HepG2 (cell line): Measurements from ENCODE around the gene VPS25. TPM values are rescaled to one million over a fixed set of nuclear protein-coding genes. Genes with fewer than 3 reads are reported as not detected.
A peak's percentile ranks its signal among the peaks of the same experiment; 100 is the strongest.

Experiments used
- CCDC6 ChIP-seq: sonication (generic); formaldehyde crosslinking; IDR thresholded peaks from 2 replicates; pipeline ENCODE4 v1.8.1; 2022; ENCODE audit warnings: mild to moderate bottlenecking, missing genetic modification reagents, moderate library complexity
- DR1 ChIP-seq: sonication (generic); formaldehyde crosslinking; IDR thresholded peaks from 2 replicates; pipeline ENCODE4 v1.8.0; 2021; ENCODE audit warnings: mild to moderate bottlenecking, missing genetic modification reagents, inconsistent platforms
- FOXP1 ChIP-seq, 2 experiments: fragments of 450-650 bp in 1 of 2; IDR thresholded peaks; 2 replicates each; pipeline ENCODE4 v1.6.1; 2017 to 2018; ENCODE audit warnings: antibody characterized with exemption in 1 of 2
- HCFC1 ChIP-seq: fragments of 150-350 bp; IDR thresholded peaks from 2 replicates; pipeline ENCODE4 v1.6.1; 2014; ENCODE audit warnings: low read depth, low read length
- HMG20A ChIP-seq: IDR thresholded peaks from 2 replicates; pipeline ENCODE4 v1.6.1; 2016; ENCODE audit warnings: borderline replicate concordance
- HOXA5 ChIP-seq: sonication (generic); formaldehyde crosslinking; IDR thresholded peaks from 2 replicates; pipeline ENCODE4 v1.4.0; 2020; ENCODE audit warnings: missing genetic modification reagents
- JUNB ChIP-seq: sonication (generic); formaldehyde crosslinking; IDR thresholded peaks from 2 replicates; pipeline ENCODE4 v1.8.0; 2022; ENCODE audit warnings: missing genetic modification reagents, mild to moderate bottlenecking, borderline replicate concordance
- JUND ChIP-seq: sonication (generic); formaldehyde crosslinking; IDR thresholded peaks from 2 replicates; pipeline ENCODE4 v1.8.0; 2022; ENCODE audit warnings: mild to moderate bottlenecking, missing genetic modification reagents
- MXD4 ChIP-seq: IDR thresholded peaks from 2 replicates; pipeline ENCODE4 v1.6.1; 2016; ENCODE audit warnings: mild to moderate bottlenecking, missing biosample characterization, missing genetic modification reagents
- NCOA1 ChIP-seq: sonication (generic); formaldehyde crosslinking; IDR thresholded peaks from 2 replicates; pipeline ENCODE4 v1.9.0; 2021; ENCODE audit warnings: missing genetic modification reagents
- NONO ChIP-seq, 2 experiments: fragments of 450-650 bp in 1 of 2; sonication (generic) in 1 of 2; formaldehyde crosslinking in 1 of 2; IDR thresholded peaks in 1 of 2; conservative IDR thresholded peaks in 1 of 2; 2 replicates each; pipeline versions ENCODE4 v1.6.1 to v1.8.0; 2017 to 2022; ENCODE audit warnings: mild to moderate bottlenecking in 1 of 2, missing genetic modification reagents in 1 of 2, moderate library complexity in 1 of 2
- PHB2 ChIP-seq: fragments of 450-650 bp; IDR thresholded peaks from 2 replicates; pipeline ENCODE4 v1.6.1; 2018; ENCODE audit not compliant: partially characterized antibody
- SMAD1 ChIP-seq: sonication (generic); formaldehyde crosslinking; IDR thresholded peaks from 2 replicates; pipeline ENCODE4 v1.4.0; 2020; ENCODE audit warnings: missing genetic modification reagents, low read depth, mild to moderate bottlenecking, borderline replicate concordance
- ZFX ChIP-seq: sonication (generic); formaldehyde crosslinking; IDR thresholded peaks from 2 replicates; pipeline ENCODE4 v1.4.0; 2020; ENCODE audit warnings: mild to moderate bottlenecking, low read depth, missing genetic modification reagents, moderate library complexity
- ZMAT3 ChIP-seq: sonication (generic); formaldehyde crosslinking; conservative IDR thresholded peaks from 2 replicates; pipeline ENCODE4 v1.7.0; 2021; ENCODE audit warnings: missing genetic modification reagents
- ZNF644 ChIP-seq: IDR thresholded peaks from 2 replicates; pipeline ENCODE4 v1.6.1; 2016; ENCODE audit warnings: low read depth
- ZNF703 ChIP-seq: sonication (generic); formaldehyde crosslinking; IDR thresholded peaks from 2 replicates; pipeline ENCODE4 v1.5.1; 2020; ENCODE audit warnings: missing genetic modification reagents, mild to moderate bottlenecking, moderate library complexity, borderline replicate concordance
- ZNF772 ChIP-seq: sonication (generic); formaldehyde crosslinking; IDR thresholded peaks from 2 replicates; pipeline ENCODE4 v1.5.0; 2020; ENCODE audit warnings: mild to moderate bottlenecking, missing genetic modification reagents
- polyA plus RNA-seq, 8 experiments: library from polyadenylated mRNA; depleted of rRNA in 3 of 8; stranded (reverse) in 7 of 8; unstranded in 1 of 8; fragments of >200 nt; fragmentation: Illumina TruSeq in 4 of 8; extraction: Trizol in 4 of 8; gene quantifications; 2 replicates each; pipeline versions ENCODE4 v1.2.1 to v1.2.3, GENCODE V29; 2011 to 2016; ENCODE audit warnings: low read depth in 4 of 8, missing spikeins in 1 of 8, mixed read lengths in 1 of 8; ENCODE audit not compliant: insufficient read depth in 1 of 8
- total RNA-seq, 5 experiments: library from RNA; depleted of rRNA; stranded (reverse); fragments of >200 nt; fragmentation: Illumina TruSeq; extraction: Trizol; gene quantifications; 2 replicates each; pipeline ENCODE4 v1.2.3, GENCODE V29; 2016; ENCODE audit warnings: low read depth in 1 of 5
- TF ChIP-seq, protein P1 (sequence below), 2 experiments: sonication (generic) in 1 of 2; formaldehyde crosslinking in 1 of 2; IDR thresholded peaks; 2 replicates each; pipeline versions ENCODE4 v1.4.0 to v1.6.1; 2018 to 2020; ENCODE audit warnings: missing genetic modification reagents in 2 of 2, borderline replicate concordance in 1 of 2, low read depth in 1 of 2, mild to moderate bottlenecking in 1 of 2, missing biosample characterization in 1 of 2
- TF ChIP-seq, protein P2 (sequence below): sonication (generic); formaldehyde crosslinking; IDR thresholded peaks from 2 replicates; pipeline ENCODE4 v1.4.0; 2020; ENCODE audit warnings: mild to moderate bottlenecking, missing genetic modification reagents
- TF ChIP-seq, protein P3 (sequence below): sonication (generic); formaldehyde crosslinking; IDR thresholded peaks from 2 replicates; pipeline ENCODE4 v1.4.0; 2020; ENCODE audit warnings: missing genetic modification reagents
- TF ChIP-seq, protein P4 (sequence below): sonication (generic); formaldehyde crosslinking; IDR thresholded peaks from 2 replicates; pipeline ENCODE4 v1.4.0; 2020; ENCODE audit warnings: low read depth, mild to moderate bottlenecking, missing genetic modification reagents

VPS25 gene
- total and polyA plus RNA-seq, 2 of the 13 experiments (the other 11 are each of a cell fraction or from before 2014, with no cell fraction given) = 161 to 249 TPM

DNA sequence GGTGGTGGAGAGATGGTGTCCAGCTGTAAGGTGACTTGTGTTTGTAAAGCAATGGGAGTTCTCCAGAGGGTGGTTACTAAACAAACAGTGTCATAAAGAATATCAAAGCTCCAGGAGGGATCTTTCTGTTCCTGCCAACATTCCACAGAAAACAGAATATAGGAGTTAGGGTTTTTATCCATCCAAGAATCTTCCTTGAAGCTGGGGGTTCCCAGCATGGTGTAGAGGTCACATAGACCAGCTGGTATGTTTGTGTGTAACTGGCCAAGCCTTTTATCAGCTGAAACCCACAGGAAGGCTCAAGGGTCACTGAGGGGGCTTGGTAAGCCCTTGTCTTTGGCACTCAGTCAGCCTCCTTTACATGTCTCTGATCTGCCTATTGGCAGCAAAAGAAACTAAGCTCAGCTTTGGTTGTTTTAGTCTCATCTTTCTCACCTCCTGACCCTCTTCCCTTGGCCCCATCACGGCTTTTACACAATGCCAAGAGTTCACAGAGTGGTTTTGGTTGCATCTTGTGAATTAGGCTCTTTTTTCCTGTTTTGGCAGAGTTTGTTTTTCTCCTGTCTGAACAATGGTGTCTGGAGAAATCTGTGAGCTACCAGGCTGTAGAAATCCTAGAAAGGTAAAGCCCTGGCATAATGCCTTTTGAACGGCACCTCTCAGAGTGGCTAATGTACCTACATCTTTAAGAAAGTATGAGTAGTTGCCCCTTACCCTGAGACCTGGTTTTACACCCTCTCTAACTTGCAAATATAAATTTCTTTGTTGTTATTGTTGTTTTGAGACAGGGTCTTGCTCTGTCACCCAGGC lies 30.0 kb downstream of the VPS25 start (continued):
- TF ChIP-seq, protein P1, sequence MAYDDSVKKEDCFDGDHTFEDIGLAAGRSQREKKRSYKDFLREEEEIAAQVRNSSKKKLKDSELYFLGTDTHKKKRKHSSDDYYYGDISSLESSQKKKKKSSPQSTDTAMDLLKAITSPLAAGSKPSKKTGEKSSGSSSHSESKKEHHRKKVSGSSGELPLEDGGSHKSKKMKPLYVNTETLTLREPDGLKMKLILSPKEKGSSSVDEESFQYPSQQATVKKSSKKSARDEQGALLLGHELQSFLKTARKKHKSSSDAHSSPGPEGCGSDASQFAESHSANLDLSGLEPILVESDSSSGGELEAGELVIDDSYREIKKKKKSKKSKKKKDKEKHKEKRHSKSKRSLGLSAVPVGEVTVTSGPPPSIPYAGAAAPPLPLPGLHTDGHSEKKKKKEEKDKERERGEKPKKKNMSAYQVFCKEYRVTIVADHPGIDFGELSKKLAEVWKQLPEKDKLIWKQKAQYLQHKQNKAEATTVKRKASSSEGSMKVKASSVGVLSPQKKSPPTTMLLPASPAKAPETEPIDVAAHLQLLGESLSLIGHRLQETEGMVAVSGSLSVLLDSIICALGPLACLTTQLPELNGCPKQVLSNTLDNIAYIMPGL (CRISPR knock-in tag; IDR thresholded peaks at IDR 0.05; ENCODE audit: borderline replicate concordance in 1 of 2, low read depth in 1 of 2) = no peak
- TF ChIP-seq NONO (IDR thresholded peaks at IDR 0.05) = no peak
- no peak for TF ChIP-seq NONO (CRISPR knock-in tag; conservative IDR thresholded peaks at IDR 0.05)
- peak; percentile 39; the same call in 1 of the 2 replicates for TF ChIP-seq HMG20A
- no peak for TF ChIP-seq PHB2
- TF ChIP-seq, protein P2, sequence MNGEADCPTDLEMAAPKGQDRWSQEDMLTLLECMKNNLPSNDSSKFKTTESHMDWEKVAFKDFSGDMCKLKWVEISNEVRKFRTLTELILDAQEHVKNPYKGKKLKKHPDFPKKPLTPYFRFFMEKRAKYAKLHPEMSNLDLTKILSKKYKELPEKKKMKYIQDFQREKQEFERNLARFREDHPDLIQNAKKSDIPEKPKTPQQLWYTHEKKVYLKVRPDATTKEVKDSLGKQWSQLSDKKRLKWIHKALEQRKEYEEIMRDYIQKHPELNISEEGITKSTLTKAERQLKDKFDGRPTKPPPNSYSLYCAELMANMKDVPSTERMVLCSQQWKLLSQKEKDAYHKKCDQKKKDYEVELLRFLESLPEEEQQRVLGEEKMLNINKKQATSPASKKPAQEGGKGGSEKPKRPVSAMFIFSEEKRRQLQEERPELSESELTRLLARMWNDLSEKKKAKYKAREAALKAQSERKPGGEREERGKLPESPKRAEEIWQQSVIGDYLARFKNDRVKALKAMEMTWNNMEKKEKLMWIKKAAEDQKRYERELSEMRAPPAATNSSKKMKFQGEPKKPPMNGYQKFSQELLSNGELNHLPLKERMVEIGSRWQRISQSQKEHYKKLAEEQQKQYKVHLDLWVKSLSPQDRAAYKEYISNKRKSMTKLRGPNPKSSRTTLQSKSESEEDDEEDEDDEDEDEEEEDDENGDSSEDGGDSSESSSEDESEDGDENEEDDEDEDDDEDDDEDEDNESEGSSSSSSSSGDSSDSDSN (CRISPR knock-in tag) = no peak; the same call in 1 of the 2 replicates
- TF ChIP-seq SMAD1 = no peak
- no peak for TF ChIP-seq ZFX (CRISPR knock-in tag)
- TF ChIP-seq ZNF772 (CRISPR knock-in tag) = no peak
- TF ChIP-seq FOXP1 (IDR thresholded peaks at IDR 0.05) = no peak
- TF ChIP-seq FOXP1 (CRISPR knock-in tag; IDR thresholded peaks at IDR 0.05) = no peak
- no peak for TF ChIP-seq HCFC1
- no peak for TF ChIP-seq ZNF703 (CRISPR knock-in tag)
- no peak for TF ChIP-seq MXD4 (CRISPR knock-in tag)
- TF ChIP-seq, protein P3, sequence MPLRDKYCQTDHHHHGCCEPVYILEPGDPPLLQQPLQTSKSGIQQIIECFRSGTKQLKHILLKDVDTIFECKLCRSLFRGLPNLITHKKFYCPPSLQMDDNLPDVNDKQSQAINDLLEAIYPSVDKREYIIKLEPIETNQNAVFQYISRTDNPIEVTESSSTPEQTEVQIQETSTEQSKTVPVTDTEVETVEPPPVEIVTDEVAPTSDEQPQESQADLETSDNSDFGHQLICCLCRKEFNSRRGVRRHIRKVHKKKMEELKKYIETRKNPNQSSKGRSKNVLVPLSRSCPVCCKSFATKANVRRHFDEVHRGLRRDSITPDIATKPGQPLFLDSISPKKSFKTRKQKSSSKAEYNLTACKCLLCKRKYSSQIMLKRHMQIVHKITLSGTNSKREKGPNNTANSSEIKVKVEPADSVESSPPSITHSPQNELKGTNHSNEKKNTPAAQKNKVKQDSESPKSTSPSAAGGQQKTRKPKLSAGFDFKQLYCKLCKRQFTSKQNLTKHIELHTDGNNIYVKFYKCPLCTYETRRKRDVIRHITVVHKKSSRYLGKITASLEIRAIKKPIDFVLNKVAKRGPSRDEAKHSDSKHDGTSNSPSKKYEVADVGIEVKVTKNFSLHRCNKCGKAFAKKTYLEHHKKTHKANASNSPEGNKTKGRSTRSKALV (CRISPR knock-in tag) = 0 out of 2 replicates have a peak, but pooled peaks have one; percentile 25
- peak; percentile 86 for TF ChIP-seq ZNF644 (CRISPR knock-in tag)
- no peak for TF ChIP-seq CCDC6 (CRISPR knock-in tag)
- no peak for TF ChIP-seq JUND (CRISPR knock-in tag)
- TF ChIP-seq JUNB (CRISPR knock-in tag) = no peak
- TF ChIP-seq HOXA5 (CRISPR knock-in tag) = no peak
- no peak for TF ChIP-seq DR1 (CRISPR knock-in tag)
- TF ChIP-seq ZMAT3 (CRISPR knock-in tag) = no peak
- TF ChIP-seq, protein P4, sequence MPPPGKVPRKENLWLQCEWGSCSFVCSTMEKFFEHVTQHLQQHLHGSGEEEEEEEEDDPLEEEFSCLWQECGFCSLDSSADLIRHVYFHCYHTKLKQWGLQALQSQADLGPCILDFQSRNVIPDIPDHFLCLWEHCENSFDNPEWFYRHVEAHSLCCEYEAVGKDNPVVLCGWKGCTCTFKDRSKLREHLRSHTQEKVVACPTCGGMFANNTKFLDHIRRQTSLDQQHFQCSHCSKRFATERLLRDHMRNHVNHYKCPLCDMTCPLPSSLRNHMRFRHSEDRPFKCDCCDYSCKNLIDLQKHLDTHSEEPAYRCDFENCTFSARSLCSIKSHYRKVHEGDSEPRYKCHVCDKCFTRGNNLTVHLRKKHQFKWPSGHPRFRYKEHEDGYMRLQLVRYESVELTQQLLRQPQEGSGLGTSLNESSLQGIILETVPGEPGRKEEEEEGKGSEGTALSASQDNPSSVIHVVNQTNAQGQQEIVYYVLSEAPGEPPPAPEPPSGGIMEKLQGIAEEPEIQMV (CRISPR knock-in tag) = no peak
- no peak for TF ChIP-seq NCOA1
